HepG2 (cell line): Measurements from ENCODE around the gene CNTF. TPM values are rescaled to one million over a fixed set of nuclear protein-coding genes. Genes with fewer than 3 reads are reported as not detected.

Experiments
- ATAC-seq: fragments of 200-7000 bp; cut with Tn5 transposase; 3 replicates; pipeline ENCODE4 v1.9.1; 2020; ENCODE audit warnings: mild to moderate bottlenecking, moderate library complexity
- BruUV-seq: library from RNA; stranded (reverse); fragments of 400-500 nt; replicated peaks from 2 replicates; lab custom pipeline; 2021; lab: Mats Ljungman, UMichigan
- CTCF ChIA-PET: fragments of 300-600 bp; formaldehyde crosslinking; extraction: SDS; loops from one replicate; lab custom pipeline; 2021; ENCODE audit warnings: low total read pairs, inconsistent platforms, low intra/inter-chr PET ratio; lab: Yijun Ruan, JAX
- POLR2A ChIA-PET: fragments of 350-600 bp; sonication (Branson Sonifier 250); formaldehyde crosslinking; loops from one replicate; lab custom pipeline; 2020; ENCODE audit warnings: antibody characterized with exemption, inconsistent platforms; lab: Yijun Ruan, JAX
- DNase-seq: peaks from one replicate; pipeline ENCODE4 v3.0.0-alpha.2; 2015; ENCODE audit warnings: low spot score
- FAIRE-seq: peaks from 3 replicates; lab custom pipeline; 2011; peaks lifted over from hg19 to GRCh38; lab: Jason Lieb, UNC
- H2AFZ ChIP-seq: one replicate; pipeline ENCODE4 v1.6.1; 2011; ENCODE audit warnings: low read length, inconsistent platforms
- H3K27ac ChIP-seq: fragments of 300-600 bp; 3 replicates; pipeline ENCODE4 v1.8.0; 2011; ENCODE audit warnings: mixed run types, mild to moderate bottlenecking, mixed read lengths, low read length, inconsistent platforms; ENCODE audit not compliant: insufficient read depth; ENCODE audit errors: extremely low read length
- H3K27me3 ChIP-seq, 2 experiments: fragments of 200-600 bp in 1 of 2; 2 replicates in 1 of 2; 3 replicates in 1 of 2; pipeline versions ENCODE4 v1.6.0 to v1.8.0; 2011; ENCODE audit warnings: low read length in 2 of 2, mild to moderate bottlenecking in 2 of 2, moderate library complexity in 2 of 2, inconsistent platforms in 1 of 2; ENCODE audit not compliant: insufficient read depth in 2 of 2, control insufficient read depth in 1 of 2
- H3K36me3 ChIP-seq, 2 experiments: fragments of 200-600 bp in 1 of 2; replicated peaks in 1 of 2; 2 replicates in 1 of 2; 3 replicates in 1 of 2; pipeline versions ENCODE4 v1.5.1 to v1.8.0; 2011; ENCODE audit warnings: low read length in 2 of 2, inconsistent platforms in 1 of 2; ENCODE audit not compliant: insufficient read depth in 2 of 2, control insufficient read depth in 1 of 2
- H3K4me1 ChIP-seq: 2 replicates; pipeline ENCODE4 v1.5.1; 2012; ENCODE audit warnings: low read length, inconsistent platforms; ENCODE audit not compliant: insufficient read depth
- H3K4me2 ChIP-seq: 2 replicates; pipeline ENCODE4 v1.6.0; 2011; ENCODE audit warnings: low read depth, low read length, inconsistent platforms
- H3K4me3 ChIP-seq, 3 experiments: fragments of 200-600 bp in 1 of 3; sonication (generic), shearing (Covaris generic) in 1 of 3; replicated peaks in 1 of 3; 2 replicates each; pipeline ENCODE4 v1.5.1; 2011 to 2016; ENCODE audit warnings: low read length in 3 of 3, inconsistent platforms in 2 of 3, low read depth in 2 of 3, mild to moderate bottlenecking in 2 of 3, control low read depth in 1 of 3, mixed read lengths in 1 of 3; ENCODE audit not compliant: insufficient read depth in 1 of 3
- H3K79me2 ChIP-seq: one replicate; pipeline ENCODE4 v1.6.1; 2011; ENCODE audit warnings: low read length, inconsistent platforms; ENCODE audit not compliant: insufficient read depth
- H3K9ac ChIP-seq: 2 replicates; pipeline ENCODE4 v1.6.0; 2011; ENCODE audit warnings: mild to moderate bottlenecking, low read depth, low read length, inconsistent platforms; ENCODE audit not compliant: insufficient read depth
- H3K9me3 ChIP-seq: 2 replicates; pipeline ENCODE4 v1.5.1; 2012; ENCODE audit warnings: mild to moderate bottlenecking, low read length
- H4K20me1 ChIP-seq: 2 replicates; pipeline ENCODE4 v1.6.0; 2011; ENCODE audit warnings: inconsistent platforms, mild to moderate bottlenecking, low read length, moderate library complexity; ENCODE audit not compliant: insufficient read depth
- ARID4A ChIP-seq: sonication (generic); formaldehyde crosslinking; IDR thresholded peaks from 2 replicates; pipeline ENCODE4 v1.5.0; 2020; ENCODE audit warnings: mild to moderate bottlenecking, missing genetic modification reagents, borderline replicate concordance
- BCL6 ChIP-seq: IDR thresholded peaks from 2 replicates; pipeline ENCODE4 v1.6.1; 2016; ENCODE audit warnings: missing genetic modification reagents, missing compliant biosample characterization
- MAFF ChIP-seq: IDR thresholded peaks from 2 replicates; pipeline ENCODE4 v1.6.1; 2011; ENCODE audit warnings: low read depth, low read length, improper control_type of control experiment
- PRMT3 ChIP-seq: sonication (generic); formaldehyde crosslinking; IDR thresholded peaks from 2 replicates; pipeline ENCODE4 v1.8.1; 2022; ENCODE audit warnings: low read depth, mild to moderate bottlenecking, moderate library complexity, missing genetic modification reagents, borderline replicate concordance
- SALL2 ChIP-seq: sonication (generic); formaldehyde crosslinking; IDR thresholded peaks from 2 replicates; pipeline ENCODE4 v1.8.1; 2023; ENCODE audit warnings: mild to moderate bottlenecking, missing genetic modification reagents, inconsistent platforms
- SKIL ChIP-seq: sonication (generic); formaldehyde crosslinking; IDR thresholded peaks from 2 replicates; pipeline ENCODE4 v1.8.0; 2022; ENCODE audit warnings: missing genetic modification reagents, mild to moderate bottlenecking, moderate library complexity, borderline replicate concordance
- THRA ChIP-seq: sonication (generic); formaldehyde crosslinking; IDR thresholded peaks from 2 replicates; pipeline ENCODE4 v1.4.0; 2020; ENCODE audit warnings: missing genetic modification reagents, borderline replicate concordance
- ZBTB7A ChIP-seq: sonication (generic); formaldehyde crosslinking; IDR thresholded peaks from 2 replicates; pipeline ENCODE4 v1.8.0; 2022; ENCODE audit warnings: mild to moderate bottlenecking, missing genetic modification reagents
- ZBTB7B ChIP-seq: sonication (generic); formaldehyde crosslinking; IDR thresholded peaks from 2 replicates; pipeline ENCODE4 v1.4.0; 2020; ENCODE audit warnings: missing genetic modification reagents
- ZFP41 ChIP-seq: sonication (generic); formaldehyde crosslinking; IDR thresholded peaks from 2 replicates; pipeline ENCODE4 v1.4.0; 2020; ENCODE audit warnings: mild to moderate bottlenecking, missing genetic modification reagents, borderline replicate concordance
- ZNF383 ChIP-seq: sonication (generic); formaldehyde crosslinking; IDR thresholded peaks from 2 replicates; pipeline ENCODE4 v1.4.0; 2020; ENCODE audit warnings: missing genetic modification reagents, mild to moderate bottlenecking, borderline replicate concordance
- ZNF510 ChIP-seq: sonication (generic); formaldehyde crosslinking; IDR thresholded peaks from 2 replicates; pipeline ENCODE4 v1.4.0; 2020; ENCODE audit warnings: low read depth, mild to moderate bottlenecking, missing genetic modification reagents
- ZNF619 ChIP-seq: sonication (generic); formaldehyde crosslinking; IDR thresholded peaks from 2 replicates; pipeline ENCODE4 v1.4.0; 2020; ENCODE audit warnings: mild to moderate bottlenecking, missing genetic modification reagents
- ZNF841 ChIP-seq: sonication (generic); formaldehyde crosslinking; IDR thresholded peaks from 2 replicates; pipeline ENCODE4 v1.8.1; 2023; ENCODE audit warnings: missing genetic modification reagents, borderline replicate concordance
- ZUFSP ChIP-seq: sonication (generic); formaldehyde crosslinking; IDR thresholded peaks from 2 replicates; pipeline ENCODE4 v1.9.0; 2021; ENCODE audit warnings: missing genetic modification reagents, mild to moderate bottlenecking, borderline replicate concordance
- WGBS: methylation state at CpG from one replicate; pipeline ENCODE4 v1.1.6; 2017; ENCODE audit warnings: low lambda C conversion rate; 5-methylcytosine and 5-hydroxymethylcytosine counted together
- in situ Hi-C: cut with HindIII; loops from 2 replicates; pipeline ENCODE4 v1.10.0; 2017; ENCODE audit warnings: low pct_unique_long_range_greater_than_20kb; ENCODE audit not compliant: extremely low pct_ligation_motif_present
- intact Hi-C: fragments of 100-400 bp; cut with micrococcal nuclease; formaldehyde crosslinking; loops from one replicate; pipeline ENCODE4 v1.10.0; 2022; ENCODE audit not compliant: unreplicated experiment
- polyA plus RNA-seq, 8 experiments: library from polyadenylated mRNA; depleted of rRNA in 3 of 8; stranded (reverse) in 7 of 8; unstranded in 1 of 8; fragments of >200 nt; fragmentation: Illumina TruSeq in 4 of 8; extraction: Trizol in 4 of 8; gene quantifications; 2 replicates each; pipeline versions ENCODE4 v1.2.1 to v1.2.3, GENCODE V29; 2011 to 2016; ENCODE audit warnings: low read depth in 4 of 8, missing spikeins in 1 of 8, mixed read lengths in 1 of 8; ENCODE audit not compliant: insufficient read depth in 1 of 8
- total RNA-seq, 5 experiments: library from RNA; depleted of rRNA; stranded (reverse); fragments of >200 nt; fragmentation: Illumina TruSeq; extraction: Trizol; gene quantifications; 2 replicates each; pipeline ENCODE4 v1.2.3, GENCODE V29; 2016; ENCODE audit warnings: low read depth in 1 of 5

The CNTF gene
- total and polyA plus RNA-seq, 2 of the 13 experiments (the other 11 are each of a cell fraction or from before 2014, with no cell fraction given) = 0.51 to 2.3 TPM

- intact Hi-C loops = no loop called here
- H4K20me1 ChIP-seq = no peaks in the 10 kb centered on the region
- in situ Hi-C loops = no loop called here
- no peaks in the 10 kb centered on the region for H3K4me1 ChIP-seq
- FAIRE-seq (no peak), DNase-seq (no peak), ATAC-seq (no peak)
- no TSS peak for BruUV-seq
- no peak for TF ChIP-seq MAFF
- no peak for TF ChIP-seq SKIL (CRISPR knock-in tag)
- no peak for TF ChIP-seq BCL6
- no peak for TF ChIP-seq ZNF841 (CRISPR knock-in tag)
- no peak for TF ChIP-seq ZFP41 (CRISPR knock-in tag)
- TF ChIP-seq ZUFSP = no peak
- TF ChIP-seq PRMT3 (CRISPR knock-in tag) = no peak
- no peak for TF ChIP-seq ZBTB7A
- TF ChIP-seq ZNF619 (CRISPR knock-in tag) = no peak
- no peak for TF ChIP-seq ARID4A (CRISPR knock-in tag)
- TF ChIP-seq ZNF510 (CRISPR knock-in tag) = no peak
- TF ChIP-seq ZBTB7B (CRISPR knock-in tag) = no peak
- no peak for TF ChIP-seq SALL2
- TF ChIP-seq ZNF383 (CRISPR knock-in tag) = no peak
- no peak for TF ChIP-seq THRA (CRISPR knock-in tag)
- H3K9me3 ChIP-seq = peaks cover 16% of the 10 kb centered on the region; the same call in 1 of the 2 replicates
- no peak overlapping the region for H3K4me2 ChIP-seq
- POLR2A ChIA-PET = no interaction called here
- H3K4me3 ChIP-seq = no peak overlapping the region
- no peaks in the 10 kb centered on the region for H3K79me2 ChIP-seq
- H3K9ac ChIP-seq = no peak overlapping the region
- no peaks in the 10 kb centered on the region for H3K27me3 ChIP-seq
- H3K27ac ChIP-seq = no peak overlapping the region
- no peak overlapping the region for H2AFZ ChIP-seq
- no peaks in the 10 kb centered on the region for H3K36me3 ChIP-seq
- WGBS = 30% methylated on average over 2 of the region's 2 CpGs
- CTCF ChIA-PET = no interaction called here
These were observed 24.8 kb downstream of the CNTF start for GRCh38 chr11:58647141-58647699.
